Loucy (cell line): ENCODE measurements around the gene MTX3.

Experiments used
- EZH2phosphoT487 ChIP-seq: fragments of 200-600 bp; IDR thresholded peaks from 2 replicates; pipeline ENCODE4 v1.6.1; 2018; ENCODE audit warnings: antibody characterized with exemption, mild to moderate bottlenecking, moderate library complexity, borderline replicate concordance
- TF ChIP-seq, protein P1 (sequence below): fragments of 200-600 bp; sonication (generic); conservative IDR thresholded peaks from 2 replicates; pipeline ENCODE4 v1.5.1; 2014; ENCODE audit warnings: mild to moderate bottlenecking, antibody characterized with exemption, low read length

DNA sequence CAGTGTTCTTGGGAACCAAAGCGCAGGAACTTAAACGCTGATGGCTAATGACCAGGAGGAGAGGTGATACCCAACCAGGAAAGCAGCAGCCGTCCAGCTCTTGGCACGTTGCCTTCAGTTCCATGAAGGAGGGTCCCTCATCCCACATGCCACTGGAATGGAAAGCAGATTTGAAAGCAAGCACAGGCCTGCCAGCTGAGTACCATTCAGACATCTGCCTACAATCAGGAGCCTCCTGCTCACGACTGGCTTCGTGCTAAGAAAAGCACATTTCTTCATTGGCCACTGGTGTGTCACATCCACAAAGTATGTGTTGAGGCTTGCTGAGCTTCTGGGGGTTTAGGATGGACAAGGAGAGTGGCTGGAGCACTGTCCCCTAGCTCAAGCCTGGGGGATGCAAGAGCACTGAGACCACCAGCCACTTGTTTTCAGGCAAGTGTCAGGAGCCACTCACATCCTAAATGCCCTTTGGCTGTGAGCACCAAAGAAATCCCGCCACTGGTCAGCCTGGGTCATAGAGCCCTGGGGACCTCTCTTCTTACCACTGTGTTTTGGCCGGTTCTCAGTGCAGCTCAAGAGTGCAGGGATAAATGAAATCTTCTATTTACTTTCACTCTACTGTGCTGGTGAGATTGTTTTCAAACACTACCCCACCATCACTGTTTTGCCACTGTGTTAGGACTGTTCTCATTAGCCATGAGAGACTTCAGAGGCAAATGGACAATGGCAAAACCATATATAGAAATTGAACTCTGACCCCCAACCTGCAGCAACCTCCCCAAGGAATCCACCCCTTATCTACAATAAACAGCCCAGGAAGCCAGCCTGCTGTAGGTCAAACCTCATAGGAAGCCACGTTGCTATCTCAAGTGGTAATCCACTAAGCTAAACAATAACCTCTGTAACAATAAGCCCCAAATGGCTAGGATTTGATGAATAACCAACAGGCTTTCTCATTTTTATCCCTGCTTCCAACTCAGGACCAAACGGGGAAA lies 58.3 kb downstream of the MTX3 start:
- TF ChIP-seq, protein P1, sequence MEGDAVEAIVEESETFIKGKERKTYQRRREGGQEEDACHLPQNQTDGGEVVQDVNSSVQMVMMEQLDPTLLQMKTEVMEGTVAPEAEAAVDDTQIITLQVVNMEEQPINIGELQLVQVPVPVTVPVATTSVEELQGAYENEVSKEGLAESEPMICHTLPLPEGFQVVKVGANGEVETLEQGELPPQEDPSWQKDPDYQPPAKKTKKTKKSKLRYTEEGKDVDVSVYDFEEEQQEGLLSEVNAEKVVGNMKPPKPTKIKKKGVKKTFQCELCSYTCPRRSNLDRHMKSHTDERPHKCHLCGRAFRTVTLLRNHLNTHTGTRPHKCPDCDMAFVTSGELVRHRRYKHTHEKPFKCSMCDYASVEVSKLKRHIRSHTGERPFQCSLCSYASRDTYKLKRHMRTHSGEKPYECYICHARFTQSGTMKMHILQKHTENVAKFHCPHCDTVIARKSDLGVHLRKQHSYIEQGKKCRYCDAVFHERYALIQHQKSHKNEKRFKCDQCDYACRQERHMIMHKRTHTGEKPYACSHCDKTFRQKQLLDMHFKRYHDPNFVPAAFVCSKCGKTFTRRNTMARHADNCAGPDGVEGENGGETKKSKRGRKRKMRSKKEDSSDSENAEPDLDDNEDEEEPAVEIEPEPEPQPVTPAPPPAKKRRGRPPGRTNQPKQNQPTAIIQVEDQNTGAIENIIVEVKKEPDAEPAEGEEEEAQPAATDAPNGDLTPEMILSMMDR, result no peak
- no peak for TF ChIP-seq EZH2phosphoT487
